NCI-H187 treated with DMSO at 0.1 percent for 48 hours (cell line): ENCODE results near the gene PHYHIPL.
"Not testable (repeated sequence)": the region's sequence is repeated elsewhere in the genome, so short reads cannot be mapped to it uniquely, and the experiment has no call there.

Source experiments
- DNase-seq: peaks from one replicate; lab custom pipeline; 2025; lab: John Stamatoyannopoulos, UW

Gene PHYHIPL

DNA sequence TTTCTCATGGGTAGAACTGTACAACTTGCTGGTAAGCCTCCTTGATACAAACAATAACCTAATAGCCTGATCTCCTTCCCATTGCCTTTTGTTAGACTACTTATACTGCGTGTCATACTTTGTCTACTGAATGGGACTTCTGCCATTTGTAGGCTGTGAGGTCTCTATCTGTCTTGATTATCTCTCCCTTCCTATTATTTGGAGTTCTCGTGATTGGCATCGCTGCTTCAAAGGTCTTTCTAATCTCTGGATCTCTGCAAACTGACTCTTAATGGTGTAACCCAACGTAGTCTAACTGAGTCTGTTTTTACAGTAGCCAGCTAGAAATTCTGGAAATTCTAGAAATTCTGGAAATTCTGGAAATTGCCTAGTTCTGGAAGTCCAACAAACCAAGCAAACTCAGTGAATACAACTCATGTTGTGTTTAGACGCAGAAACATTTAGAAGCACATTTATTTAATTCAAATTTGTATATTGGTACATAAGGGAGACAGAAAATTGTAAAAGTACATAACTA is 29.8 kb downstream of the PHYHIPL start:
- no peak for DNase-seq

DNA sequence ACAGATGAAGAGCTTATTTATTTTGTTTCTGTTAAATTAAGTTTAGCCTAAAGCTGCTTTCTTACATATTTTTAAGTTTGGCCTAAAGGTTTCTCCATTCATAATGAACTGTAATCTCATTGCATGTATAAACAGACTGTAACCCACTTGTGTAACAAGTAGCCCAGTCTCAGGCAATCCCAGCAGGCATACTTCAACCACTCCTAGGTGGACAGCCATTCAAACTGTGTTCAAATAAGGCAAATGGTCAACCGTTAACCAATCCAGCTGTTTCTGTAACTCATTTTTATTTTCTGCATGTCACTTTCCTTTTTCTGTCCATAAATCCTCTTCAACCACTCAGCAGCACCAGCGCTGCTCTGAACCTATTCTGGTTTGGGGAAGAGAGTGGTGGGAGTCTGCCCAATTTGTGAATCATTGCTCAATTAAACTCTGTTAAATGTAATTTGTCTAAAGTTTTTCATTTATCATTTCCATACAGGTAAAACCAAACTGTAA is 35.9 kb downstream of the PHYHIPL start:
- DNase-seq: no peak

DNA sequence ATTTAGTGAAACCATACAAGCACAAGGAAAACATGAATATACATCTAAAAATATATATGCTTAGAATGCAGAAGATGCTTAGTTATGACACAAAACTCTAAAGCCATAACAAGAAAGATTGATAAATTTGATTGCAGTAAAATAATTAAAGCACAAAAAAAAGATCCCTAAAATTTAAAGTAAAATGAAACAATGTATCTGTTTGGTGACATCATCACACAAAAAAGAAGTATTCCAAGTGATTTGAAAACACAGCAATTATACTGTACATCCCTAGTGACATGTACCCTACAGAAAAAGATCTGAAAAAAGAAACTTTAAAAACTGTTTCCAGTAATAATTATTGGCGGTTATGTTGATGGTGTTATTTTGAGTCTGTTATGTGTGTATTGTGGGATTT is 37.7 kb downstream of the PHYHIPL start:
- DNase-seq: no peak

DNA sequence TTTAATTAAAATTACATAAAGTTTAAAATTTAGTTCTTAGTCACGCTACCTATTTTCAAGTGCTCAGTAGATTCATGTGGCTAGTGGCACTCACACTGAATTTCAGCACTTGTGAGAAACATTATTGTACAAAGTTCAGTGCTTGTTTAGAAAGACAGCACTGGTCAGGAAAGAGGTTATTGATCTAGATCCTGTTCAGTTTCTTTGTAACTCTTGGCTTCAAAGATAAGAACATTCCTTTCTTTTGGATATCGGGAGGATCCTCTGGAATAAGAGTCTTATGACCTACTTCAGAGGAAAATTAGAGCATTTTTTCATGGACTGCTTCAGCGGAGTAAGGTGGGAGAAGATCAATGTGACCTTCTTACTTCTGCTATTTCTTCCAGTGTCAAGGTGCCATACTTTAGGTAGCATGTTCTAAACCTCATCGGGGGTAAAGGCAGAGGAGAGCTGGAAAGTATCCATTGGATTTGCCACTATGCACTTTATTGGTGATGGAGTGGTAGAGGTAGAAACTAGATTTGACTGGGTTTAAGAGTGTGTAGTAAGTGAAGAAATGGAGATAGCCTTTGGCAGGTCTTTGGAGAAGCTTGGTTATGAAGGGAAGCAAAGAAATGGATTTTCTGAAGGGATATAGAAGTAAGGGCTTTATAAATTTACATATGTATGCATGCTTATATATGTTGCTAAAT is 39.9 kb downstream of the PHYHIPL start:
- DNase-seq: no peak

DNA sequence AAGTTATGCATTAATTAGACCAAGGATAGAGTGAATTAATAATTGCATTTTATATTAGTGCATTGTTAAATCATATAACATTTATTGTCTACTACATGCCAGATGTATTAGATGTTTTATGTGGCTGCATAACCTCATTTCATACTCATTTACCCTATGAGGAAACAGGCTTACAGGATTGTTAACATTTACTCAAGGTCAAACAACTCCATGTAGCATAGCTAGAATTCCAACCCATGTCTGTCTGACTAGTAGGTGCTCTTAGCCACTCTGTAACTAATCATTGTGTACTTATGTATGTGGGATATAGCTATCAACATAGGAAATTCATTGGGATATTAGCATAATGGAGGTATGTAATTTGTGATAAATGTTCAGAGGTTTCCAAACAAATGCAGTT is 46.3 kb downstream of the PHYHIPL start:
- DNase-seq: no peak

DNA sequence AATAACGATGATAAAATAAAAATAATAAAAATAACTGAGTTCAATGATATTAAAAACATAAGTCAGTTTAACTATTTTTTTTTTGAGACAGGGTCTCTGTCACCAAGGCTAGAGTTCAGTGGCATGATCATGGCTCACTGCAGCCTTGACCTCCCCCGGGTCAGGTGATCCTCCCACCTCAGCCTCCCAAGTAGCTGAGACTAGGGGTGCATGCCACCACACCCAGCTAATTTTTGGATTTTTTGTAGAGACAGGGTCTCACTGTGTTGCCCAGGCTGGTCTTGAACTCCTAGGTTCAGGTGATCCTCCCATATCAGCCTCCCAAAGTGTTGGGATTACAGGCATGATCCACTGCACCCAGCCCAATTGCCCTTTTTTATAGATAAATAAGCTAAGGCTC is 47.2 kb downstream of the PHYHIPL start:
- DNase-seq: not testable (repeated sequence)

DNA sequence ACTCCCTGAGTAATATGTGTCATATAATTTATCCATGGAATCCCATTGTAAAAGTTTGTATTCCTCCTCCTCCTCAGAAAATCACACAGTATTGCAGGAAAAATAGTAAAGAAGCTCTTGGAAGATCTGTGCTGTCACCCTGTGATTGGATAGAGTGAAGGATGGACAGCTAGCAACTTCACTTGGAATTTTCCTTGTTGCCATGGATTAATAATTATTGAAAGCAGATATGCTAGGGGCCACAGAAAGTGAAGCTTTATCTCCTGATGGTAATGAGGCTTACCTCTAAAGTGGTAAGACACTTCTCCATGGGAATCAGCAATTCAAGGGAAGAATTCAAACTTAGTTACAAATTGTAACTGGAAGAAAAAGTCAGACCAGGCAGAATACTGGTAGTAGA is 48.8 kb downstream of the PHYHIPL start:
- no peak for DNase-seq

DNA sequence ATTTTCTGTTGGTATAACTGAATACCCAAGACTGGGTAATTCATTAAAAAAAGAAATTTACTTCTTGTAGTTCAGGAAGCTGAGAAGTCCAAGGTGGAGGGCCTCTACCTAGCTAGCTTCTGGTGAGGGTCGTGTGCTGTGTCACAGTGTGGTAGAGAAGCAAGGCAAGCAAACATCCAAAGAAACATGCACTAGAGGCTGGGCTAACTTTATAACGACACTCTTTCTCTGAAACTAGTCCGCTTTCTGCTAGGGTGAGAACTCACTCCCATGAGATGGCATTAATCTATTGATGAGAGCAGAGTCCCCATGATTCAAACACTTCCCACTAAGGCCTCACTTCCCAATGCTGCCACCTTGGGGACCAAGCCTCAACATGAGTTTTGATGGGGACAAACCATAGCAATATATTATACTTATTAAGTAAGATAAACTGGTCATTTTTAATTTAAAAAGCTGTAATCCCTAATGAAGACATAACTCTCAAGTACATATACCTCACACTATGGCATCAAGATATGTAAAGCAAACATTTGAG is 50.8 kb downstream of the PHYHIPL start:
- DNase-seq: no peak

DNA sequence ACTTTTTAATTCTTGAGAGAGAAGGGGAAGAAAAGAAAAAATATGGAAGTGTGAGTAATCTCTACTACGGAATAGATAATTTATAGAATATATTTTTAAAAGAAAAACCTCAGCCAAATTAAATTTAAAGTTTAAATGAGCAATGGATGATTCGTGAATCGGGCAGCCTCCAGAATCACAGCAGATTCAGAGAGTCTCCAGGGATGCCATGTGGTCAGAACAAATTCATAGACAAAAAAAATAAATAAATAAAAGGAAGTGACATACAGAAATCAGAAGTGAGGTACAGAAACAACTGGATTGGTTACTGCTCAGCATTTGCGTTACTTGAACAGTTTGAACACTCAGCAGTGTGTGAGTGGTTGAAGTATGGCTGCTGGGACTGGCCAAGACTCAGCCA is 53.0 kb downstream of the PHYHIPL start:
- no peak for DNase-seq

DNA sequence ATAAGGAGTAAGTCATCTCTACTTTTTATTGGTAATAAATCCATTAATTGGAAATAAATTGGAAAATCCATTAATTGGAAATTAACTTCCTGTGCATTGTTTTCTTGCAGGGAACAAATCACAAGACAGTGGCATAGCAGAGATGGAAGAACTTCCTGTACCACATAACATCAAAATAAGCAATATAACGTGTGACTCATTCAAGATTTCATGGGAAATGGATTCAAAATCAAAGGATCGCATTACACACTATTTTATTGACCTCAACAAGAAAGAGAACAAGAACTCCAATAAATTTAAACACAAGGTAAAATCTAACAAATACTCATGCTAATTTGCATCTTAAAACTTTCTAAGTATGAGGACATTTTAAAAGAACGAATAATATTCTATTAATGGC is 57.8 kb downstream of the PHYHIPL start:
- no peak for DNase-seq

DNA sequence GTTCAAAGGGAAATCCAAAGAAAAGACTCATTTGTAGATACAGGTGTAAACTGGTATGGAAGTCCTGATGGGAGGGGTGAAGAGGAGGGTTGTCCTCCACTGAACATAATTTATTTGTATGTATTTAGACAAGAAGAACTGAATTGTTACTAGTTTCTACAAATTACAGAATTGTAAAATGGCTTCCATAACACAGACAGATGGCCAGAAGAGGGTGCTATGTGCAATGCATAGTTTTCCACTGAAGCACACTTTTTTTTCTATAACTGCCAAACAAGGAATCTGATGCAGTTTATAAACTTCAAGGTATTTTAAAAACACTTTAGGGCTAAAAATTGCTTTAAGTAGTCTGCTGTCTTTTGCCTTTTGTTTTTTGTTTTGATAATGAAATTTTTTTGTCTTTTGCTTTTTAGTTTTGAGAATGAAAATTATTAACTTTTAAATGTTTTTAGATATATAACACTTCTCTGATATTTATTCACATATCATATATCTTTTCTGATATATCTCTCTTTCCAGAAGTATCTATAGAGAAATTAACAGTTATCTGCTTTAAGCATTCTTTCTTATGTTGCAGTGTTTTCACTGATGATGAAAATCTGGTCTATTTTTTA is 58.5 kb downstream of the PHYHIPL start:
- DNase-seq: no peak

DNA sequence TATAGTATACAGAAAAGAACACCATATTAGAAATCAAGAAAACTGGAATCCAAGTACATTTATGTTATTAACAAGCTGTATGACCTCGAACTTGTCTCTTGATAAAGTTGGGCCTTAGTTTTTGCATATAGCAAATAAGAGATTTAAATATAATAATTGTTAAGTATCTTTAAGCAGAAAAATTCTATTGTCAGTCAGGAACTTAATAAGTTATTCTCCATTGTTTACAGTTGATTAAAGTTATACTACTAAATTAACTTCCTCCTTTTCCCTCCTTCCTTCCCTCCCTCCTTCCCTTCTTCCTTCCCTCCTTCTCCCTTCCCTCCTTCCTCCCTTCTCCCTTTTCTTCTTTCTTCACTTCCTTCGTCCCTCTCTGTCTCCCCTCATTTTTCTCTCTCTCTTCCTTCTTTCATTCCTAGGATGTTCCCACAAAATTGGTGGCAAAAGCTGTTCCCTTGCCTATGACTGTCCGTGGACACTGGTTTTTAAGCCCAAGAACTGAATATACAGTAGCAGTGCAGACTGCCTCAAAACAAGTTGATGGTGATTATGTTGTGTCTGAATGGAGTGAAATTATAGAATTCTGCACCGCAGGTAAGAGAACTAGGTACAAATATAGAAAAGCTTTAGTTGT is 59.7 kb downstream of the PHYHIPL start:
- DNase-seq: no peak

DNA sequence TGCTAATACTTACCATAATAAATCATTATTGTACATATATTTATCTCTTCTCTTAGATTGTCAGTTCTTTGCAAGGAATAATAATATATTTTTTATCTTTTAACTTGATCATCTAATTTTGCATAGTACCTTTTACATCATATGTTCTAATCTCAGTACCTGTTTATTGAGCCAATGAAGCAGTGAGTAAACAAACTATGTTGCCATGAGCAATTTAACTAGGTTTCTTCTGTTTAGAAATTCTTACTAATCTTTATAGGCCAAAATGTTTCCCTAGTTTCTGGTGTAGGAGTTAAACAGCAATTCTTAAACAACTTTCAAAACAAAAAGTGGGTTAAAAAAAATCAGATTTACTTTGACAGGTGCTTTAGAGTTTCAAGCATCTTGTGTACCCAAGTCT is 61.3 kb downstream of the PHYHIPL start:
- DNase-seq: no peak

DNA sequence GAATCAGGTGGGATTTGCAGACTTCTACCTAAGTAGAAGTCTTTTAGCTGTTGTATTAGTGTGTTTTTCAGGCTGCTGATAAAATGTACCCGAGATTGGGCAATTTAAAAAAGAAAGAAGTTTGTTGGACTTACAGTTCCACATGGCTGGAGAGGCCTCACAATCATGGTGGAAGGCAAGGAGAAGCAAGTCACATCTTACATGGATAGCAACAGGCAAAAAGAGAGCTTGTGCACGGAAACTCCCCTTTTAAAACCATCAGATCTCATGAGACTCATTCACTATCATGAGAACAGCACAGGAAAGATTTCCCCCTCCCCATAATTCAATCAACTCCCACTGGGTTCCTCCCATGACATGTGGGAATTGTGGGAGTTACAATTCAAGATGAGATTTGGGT is 62.7 kb downstream of the PHYHIPL start:
- not testable (repeated sequence) for DNase-seq

DNA sequence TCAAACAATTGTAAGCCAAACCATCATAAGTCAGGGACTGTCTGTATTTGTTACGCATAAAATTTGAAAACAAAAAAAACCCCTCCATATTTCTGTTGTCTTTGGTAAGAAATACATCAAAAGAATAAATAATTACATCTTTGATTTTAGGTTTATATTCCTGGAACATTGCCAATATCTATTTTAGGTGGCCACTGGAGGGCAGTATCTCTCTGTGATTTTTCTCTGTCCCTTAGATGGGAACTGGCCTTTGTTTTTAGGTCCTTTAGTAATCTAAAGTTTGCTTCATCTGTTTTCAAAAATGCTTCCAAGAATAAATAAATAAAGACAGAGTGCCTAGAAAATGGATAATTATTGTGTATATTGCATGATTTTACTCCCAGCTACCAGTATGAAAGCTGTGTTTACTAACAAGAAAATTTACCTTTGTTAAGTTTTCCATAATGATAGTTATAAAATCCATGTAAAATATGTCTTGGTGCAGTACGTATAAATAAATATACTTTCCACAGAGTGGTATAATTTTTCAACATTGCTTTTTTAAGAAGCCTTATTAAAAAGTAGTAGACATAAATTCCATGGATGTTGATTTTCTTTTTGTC is 64.2 kb downstream of the PHYHIPL start:
- no peak for DNase-seq

DNA sequence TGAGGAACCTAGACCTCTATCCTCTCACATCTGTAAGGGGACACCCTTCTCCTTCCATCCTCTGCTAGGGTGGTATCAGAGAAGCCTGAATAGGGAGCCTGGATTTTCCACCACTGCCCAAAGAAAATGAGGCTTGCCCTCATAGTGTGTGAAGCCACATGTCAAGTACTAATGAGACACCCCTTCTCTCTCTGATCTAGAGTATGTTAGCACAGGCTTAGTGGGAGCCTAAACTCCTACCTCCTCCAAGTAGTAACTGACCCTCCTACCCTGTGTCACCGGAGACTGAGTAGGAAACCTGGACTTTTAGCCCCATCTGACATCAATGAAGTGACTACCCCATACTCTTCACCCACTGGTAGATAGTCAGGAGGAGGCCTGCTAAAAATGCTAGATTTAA is 65.6 kb downstream of the PHYHIPL start:
- no peak for DNase-seq

DNA sequence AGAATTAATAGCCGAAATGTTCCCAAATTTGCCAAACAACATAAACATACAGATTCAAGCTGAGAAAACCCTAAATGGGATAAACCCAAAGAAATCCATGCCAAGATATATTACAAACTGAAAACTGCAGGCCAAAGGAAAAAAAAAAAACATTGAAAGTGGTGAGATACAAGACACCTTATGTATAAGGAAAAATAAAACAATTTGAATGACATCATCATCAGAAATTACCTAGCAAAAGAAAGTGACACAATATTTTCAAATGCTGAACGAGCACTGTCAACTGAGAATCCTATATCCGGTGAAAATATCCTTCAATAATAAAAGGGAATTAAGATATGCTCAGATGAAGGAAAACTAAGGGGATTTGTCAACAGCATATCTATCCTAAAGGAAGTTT is 66.5 kb downstream of the PHYHIPL start:
- DNase-seq: no peak

DNA sequence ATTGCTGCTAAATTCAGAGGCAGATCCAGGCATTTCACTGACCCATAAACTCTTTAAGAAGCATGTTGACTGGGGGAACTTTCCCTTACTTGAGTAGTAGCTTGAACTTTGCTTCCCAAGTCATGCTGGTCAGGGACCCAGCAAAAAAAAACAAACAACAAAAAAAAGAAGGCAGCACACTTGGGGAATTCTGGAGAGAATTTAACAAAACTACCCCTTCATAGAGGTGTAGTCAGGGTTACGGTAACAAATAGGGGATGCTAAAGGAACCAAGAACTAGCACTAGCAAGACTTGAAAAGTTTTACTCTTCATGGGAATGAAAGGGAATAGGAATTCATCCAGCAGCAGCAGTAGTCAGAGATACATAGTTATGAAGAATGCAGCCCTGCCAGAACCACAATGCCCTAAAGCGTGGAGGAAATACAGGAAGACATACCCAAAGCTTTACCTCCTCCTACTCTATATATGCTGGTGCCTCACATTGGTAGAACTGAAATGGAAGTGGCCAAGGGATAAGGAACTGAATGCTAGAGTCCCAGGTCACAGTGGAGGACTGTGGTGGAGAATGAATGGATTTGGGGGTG is 67.3 kb downstream of the PHYHIPL start:
- no peak for DNase-seq

DNA sequence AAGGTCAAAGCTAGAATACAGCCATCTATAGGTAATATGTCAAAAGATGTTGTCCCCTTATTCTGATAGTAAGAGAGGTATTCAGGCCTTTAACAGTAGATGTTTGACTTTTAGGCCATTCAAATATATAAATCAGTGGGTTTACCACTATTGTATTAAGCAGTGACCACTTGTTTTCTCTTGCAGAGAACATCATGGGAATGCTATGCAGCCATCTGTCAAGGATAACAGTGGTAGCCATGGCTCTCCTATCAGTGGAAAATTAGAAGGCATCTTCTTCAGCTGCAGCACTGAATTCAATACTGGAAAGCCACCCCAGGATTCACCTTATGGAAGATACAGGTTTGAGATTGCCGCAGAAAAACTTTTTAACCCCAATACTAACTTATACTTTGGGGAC is 68.4 kb downstream of the PHYHIPL start:
- no peak for DNase-seq

DNA sequence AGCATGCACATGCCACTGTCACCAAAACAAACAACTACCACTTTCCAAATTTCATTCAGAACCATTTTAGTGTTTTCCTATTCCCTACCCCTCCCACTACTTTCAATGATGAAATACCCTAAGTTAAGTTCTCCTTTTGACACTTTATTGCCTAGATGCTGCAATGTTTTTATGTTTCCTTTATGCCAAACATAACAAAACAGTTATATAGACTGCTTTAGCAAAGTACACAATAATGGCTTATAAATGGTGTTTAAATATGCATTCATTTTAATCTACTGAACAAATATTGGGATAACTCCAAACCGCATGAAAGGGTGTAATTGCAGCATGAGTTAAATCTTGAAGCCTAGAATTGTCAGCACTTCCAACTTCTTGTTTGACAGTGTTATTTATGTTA is 69.2 kb downstream of the PHYHIPL start:
- DNase-seq: no peak

DNA sequence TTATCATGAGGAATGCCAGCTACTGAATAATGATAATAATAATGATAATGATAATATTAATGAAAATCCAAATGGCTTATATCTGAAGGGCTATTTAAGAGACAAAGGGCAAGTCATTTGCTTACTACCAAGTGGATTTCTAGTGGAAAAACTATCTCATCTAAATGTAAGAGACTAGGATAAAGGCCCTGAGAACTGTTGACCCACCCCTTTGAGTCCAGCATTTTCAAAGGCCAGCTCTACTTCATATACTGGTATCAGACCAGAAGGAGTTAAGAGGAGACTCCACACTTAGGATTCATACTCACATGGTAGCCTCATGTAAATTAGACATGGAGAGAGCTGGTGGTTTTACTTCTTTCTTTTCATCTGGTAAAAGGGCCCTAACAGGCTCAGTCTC is 76.0 kb downstream of the PHYHIPL start:
- no peak for DNase-seq

DNA sequence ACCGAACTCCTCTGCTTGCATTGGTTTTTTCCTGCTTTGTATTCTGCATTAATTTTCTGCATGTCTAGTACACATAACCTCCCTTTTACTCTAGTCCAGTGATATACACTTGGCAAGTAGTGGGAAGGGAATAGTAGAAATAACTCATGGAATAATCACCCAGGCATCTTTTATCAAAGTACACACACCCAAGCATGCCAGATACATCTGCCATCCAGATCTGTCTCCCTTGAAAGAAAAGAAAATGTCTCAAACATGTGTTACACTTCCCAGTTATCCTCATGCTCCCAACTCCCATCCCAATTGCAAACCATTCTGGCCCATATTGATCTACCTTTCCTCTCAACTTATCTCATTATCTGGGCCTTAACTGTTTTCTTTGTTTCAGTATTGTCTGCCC is 79.0 kb downstream of the PHYHIPL start:
- DNase-seq: no peak
